Measurements from ENCODE around the gene CCDC148.

DNA sequence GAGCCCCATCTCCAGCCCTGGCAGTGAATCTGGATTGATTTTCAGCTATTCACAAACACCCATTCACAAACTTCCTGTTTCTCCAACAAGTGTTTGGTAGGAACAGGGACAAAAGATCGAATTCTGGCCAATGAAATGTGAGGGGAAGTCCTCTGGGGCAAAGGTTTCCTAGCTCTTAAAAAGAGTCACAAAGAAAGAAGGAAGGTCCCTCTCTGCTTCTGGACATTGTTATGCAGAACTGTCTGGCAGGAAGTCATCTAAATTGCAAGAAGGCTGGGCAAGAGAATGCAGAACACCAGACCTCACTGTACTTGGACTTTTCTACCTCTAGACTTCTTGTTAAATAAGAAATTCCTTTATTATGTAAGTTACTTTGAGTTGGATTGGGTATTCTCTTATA lies 137.3 kb downstream of the CCDC148 start:
- TF ChIP-seq, protein P1, sequence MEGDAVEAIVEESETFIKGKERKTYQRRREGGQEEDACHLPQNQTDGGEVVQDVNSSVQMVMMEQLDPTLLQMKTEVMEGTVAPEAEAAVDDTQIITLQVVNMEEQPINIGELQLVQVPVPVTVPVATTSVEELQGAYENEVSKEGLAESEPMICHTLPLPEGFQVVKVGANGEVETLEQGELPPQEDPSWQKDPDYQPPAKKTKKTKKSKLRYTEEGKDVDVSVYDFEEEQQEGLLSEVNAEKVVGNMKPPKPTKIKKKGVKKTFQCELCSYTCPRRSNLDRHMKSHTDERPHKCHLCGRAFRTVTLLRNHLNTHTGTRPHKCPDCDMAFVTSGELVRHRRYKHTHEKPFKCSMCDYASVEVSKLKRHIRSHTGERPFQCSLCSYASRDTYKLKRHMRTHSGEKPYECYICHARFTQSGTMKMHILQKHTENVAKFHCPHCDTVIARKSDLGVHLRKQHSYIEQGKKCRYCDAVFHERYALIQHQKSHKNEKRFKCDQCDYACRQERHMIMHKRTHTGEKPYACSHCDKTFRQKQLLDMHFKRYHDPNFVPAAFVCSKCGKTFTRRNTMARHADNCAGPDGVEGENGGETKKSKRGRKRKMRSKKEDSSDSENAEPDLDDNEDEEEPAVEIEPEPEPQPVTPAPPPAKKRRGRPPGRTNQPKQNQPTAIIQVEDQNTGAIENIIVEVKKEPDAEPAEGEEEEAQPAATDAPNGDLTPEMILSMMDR (IDR thresholded peaks at IDR 0.05; ENCODE audit: low read depth, low read length, missing input control) = no peak
- no peak for TF ChIP-seq RXRA (IDR thresholded peaks at IDR 0.05)
- TF ChIP-seq, protein P2, sequence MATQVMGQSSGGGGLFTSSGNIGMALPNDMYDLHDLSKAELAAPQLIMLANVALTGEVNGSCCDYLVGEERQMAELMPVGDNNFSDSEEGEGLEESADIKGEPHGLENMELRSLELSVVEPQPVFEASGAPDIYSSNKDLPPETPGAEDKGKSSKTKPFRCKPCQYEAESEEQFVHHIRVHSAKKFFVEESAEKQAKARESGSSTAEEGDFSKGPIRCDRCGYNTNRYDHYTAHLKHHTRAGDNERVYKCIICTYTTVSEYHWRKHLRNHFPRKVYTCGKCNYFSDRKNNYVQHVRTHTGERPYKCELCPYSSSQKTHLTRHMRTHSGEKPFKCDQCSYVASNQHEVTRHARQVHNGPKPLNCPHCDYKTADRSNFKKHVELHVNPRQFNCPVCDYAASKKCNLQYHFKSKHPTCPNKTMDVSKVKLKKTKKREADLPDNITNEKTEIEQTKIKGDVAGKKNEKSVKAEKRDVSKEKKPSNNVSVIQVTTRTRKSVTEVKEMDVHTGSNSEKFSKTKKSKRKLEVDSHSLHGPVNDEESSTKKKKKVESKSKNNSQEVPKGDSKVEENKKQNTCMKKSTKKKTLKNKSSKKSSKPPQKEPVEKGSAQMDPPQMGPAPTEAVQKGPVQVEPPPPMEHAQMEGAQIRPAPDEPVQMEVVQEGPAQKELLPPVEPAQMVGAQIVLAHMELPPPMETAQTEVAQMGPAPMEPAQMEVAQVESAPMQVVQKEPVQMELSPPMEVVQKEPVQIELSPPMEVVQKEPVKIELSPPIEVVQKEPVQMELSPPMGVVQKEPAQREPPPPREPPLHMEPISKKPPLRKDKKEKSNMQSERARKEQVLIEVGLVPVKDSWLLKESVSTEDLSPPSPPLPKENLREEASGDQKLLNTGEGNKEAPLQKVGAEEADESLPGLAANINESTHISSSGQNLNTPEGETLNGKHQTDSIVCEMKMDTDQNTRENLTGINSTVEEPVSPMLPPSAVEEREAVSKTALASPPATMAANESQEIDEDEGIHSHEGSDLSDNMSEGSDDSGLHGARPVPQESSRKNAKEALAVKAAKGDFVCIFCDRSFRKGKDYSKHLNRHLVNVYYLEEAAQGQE (IDR thresholded peaks at IDR 0.05) = no peak
- TF ChIP-seq RAD21 (IDR thresholded peaks at IDR 0.05) = no peak
